ENCODE data around the gene PTGIR.

GRCh38 chr19:46620267-46620666 is 4.6 kb downstream of the PTGIR start:
- TF ChIP-seq CTCF (conservative IDR thresholded peaks at IDR 0.05 in 1 of 2, IDR thresholded peaks at IDR 0.05 in 1 of 2; ENCODE audit: extremely low read depth in 1 of 2, insufficient read depth in 1 of 2, low read depth in 1 of 2, low read length in 2 of 2) (no peak), EZH2 (IDR thresholded peaks at IDR 0.05; ENCODE audit: borderline replicate concordance, low read length) (no peak)
